Measurements from ENCODE around the gene GUCD1. TPM values are rescaled to one million over a fixed set of nuclear protein-coding genes. Genes with fewer than 3 reads are reported as not detected.

The GUCD1 gene
- polyA plus RNA-seq, 1 donor (not counting 4 experiments of a cell fraction or from before 2014, with no cell fraction given) = 43.0 TPM

GRCh38 chr22:24523873-24524272 lies 31.1 kb downstream of the GUCD1 start:
- H2AFZ ChIP-seq (ENCODE audit: control insufficient read depth, low read length) = no peak overlapping the region
- no peak overlapping the region for H3K4me2 ChIP-seq (ENCODE audit: control insufficient read depth, extremely low read depth, insufficient read depth, low read depth, low read length)
- no peak overlapping the region for H3K4me3 ChIP-seq (ENCODE audit: control insufficient read depth in 2 of 3, extremely low read depth in 1 of 3, insufficient read depth in 2 of 3, low read depth in 1 of 3, low read length in 3 of 3)
- H3K9me1 ChIP-seq (ENCODE audit: control insufficient read depth, extremely low read depth, insufficient read depth, low read length) = no peaks in the 10 kb centered on the region
- no peaks in the 10 kb centered on the region for H3K9me3 ChIP-seq (ENCODE audit: control insufficient read depth, low read depth, low read length)
- H3K27me3 ChIP-seq (ENCODE audit: control insufficient read depth, extremely low read depth, insufficient read depth, low read length) = peaks cover 4% of the 10 kb centered on the region
- FAIRE-seq (no peak), DNase-seq (ENCODE audit: low read depth, low spot score) (no peak)
- dilution Hi-C loops (cut with MboI; ENCODE audit: extremely low pct_ligation_motif_present, low sequenced_read_pairs) = no loop called here
- H3K36me3 ChIP-seq (ENCODE audit: control insufficient read depth in 2 of 2, extremely low read depth in 1 of 2, insufficient read depth in 2 of 2, low read length in 2 of 2) = no peaks in the 10 kb centered on the region
- peaks cover 4% of the 10 kb centered on the region for H3K4me1 ChIP-seq (ENCODE audit: control insufficient read depth, extremely low read depth, insufficient read depth, low read length)
- no peak overlapping the region for H3K9ac ChIP-seq (ENCODE audit: control insufficient read depth, extremely low read depth, insufficient read depth, low read length)
- no peak overlapping the region for H3K27ac ChIP-seq (ENCODE audit: control insufficient read depth, insufficient read depth, low read length)
- TF ChIP-seq EZH2 (IDR thresholded peaks at IDR 0.05; ENCODE audit: low read length) (no peak), CTCF (optimal IDR thresholded peaks at IDR 0.05 in 1 of 3, IDR thresholded peaks at IDR 0.05 in 1 of 3, conservative IDR thresholded peaks at IDR 0.05 in 1 of 3; ENCODE audit: extremely low read depth in 1 of 3, insufficient read depth in 2 of 3, low read length in 3 of 3) (no peak)
- H4K20me1 ChIP-seq (ENCODE audit: control insufficient read depth, extremely low read depth, insufficient read depth, low read length) = no peaks in the 10 kb centered on the region
- H3K79me2 ChIP-seq (ENCODE audit: control insufficient read depth, insufficient read depth, low read length) = no peaks in the 10 kb centered on the region

GRCh38 chr22:24521791-24522245 lies 33.1 kb downstream of the GUCD1 start:
- no peak overlapping the region for H3K27ac ChIP-seq (ENCODE audit: control insufficient read depth, insufficient read depth, low read length)
- peak overlapping the region; percentile 52 for H3K4me2 ChIP-seq (ENCODE audit: control insufficient read depth, extremely low read depth, insufficient read depth, low read depth, low read length)
- H3K9me3 ChIP-seq (ENCODE audit: control insufficient read depth, low read depth, low read length) = no peaks in the 10 kb centered on the region
- DNase-seq (ENCODE audit: low read depth, low spot score) (peak; percentile 25), FAIRE-seq (peak; percentile 99)
- no peak overlapping the region for H3K9ac ChIP-seq (ENCODE audit: control insufficient read depth, extremely low read depth, insufficient read depth, low read length)
- no peaks in the 10 kb centered on the region for H4K20me1 ChIP-seq (ENCODE audit: control insufficient read depth, extremely low read depth, insufficient read depth, low read length)
- H3K4me3 ChIP-seq (ENCODE audit: control insufficient read depth in 2 of 3, extremely low read depth in 1 of 3, insufficient read depth in 2 of 3, low read depth in 1 of 3, low read length in 3 of 3) = no peak overlapping the region
- no peaks in the 10 kb centered on the region for H3K79me2 ChIP-seq (ENCODE audit: control insufficient read depth, insufficient read depth, low read length)
- no peaks in the 10 kb centered on the region for H3K9me1 ChIP-seq (ENCODE audit: control insufficient read depth, extremely low read depth, insufficient read depth, low read length)
- H3K27me3 ChIP-seq (ENCODE audit: control insufficient read depth, extremely low read depth, insufficient read depth, low read length) = peaks cover 4% of the 10 kb centered on the region
- H2AFZ ChIP-seq (ENCODE audit: control insufficient read depth, low read length) = peak overlapping the region; percentile 88
- peaks cover 4% of the 10 kb centered on the region for H3K4me1 ChIP-seq (ENCODE audit: control insufficient read depth, extremely low read depth, insufficient read depth, low read length)
- TF ChIP-seq EZH2 (IDR thresholded peaks at IDR 0.05; ENCODE audit: low read length) (no peak), CTCF (optimal IDR thresholded peaks at IDR 0.05 in 1 of 3, IDR thresholded peaks at IDR 0.05 in 1 of 3, conservative IDR thresholded peaks at IDR 0.05 in 1 of 3; ENCODE audit: extremely low read depth in 1 of 3, insufficient read depth in 2 of 3, low read length in 3 of 3) (peak; percentile 66 to 92 (median 87))
- dilution Hi-C loops (cut with MboI; ENCODE audit: extremely low pct_ligation_motif_present, low sequenced_read_pairs) = no loop called here
- H3K36me3 ChIP-seq (ENCODE audit: control insufficient read depth in 2 of 2, extremely low read depth in 1 of 2, insufficient read depth in 2 of 2, low read length in 2 of 2) = no peaks in the 10 kb centered on the region
